Activated CD8-positive, alpha-beta T cell treated with anti-CD3 and anti-CD28 coated beads for 36 hours (primary cell): ENCODE results near the gene REN. TPM values are rescaled to one million over a fixed set of nuclear protein-coding genes. Genes with fewer than 3 reads are reported as not detected.

Experiments
- ATAC-seq: fragments of 200-7000 bp; cut with Tn5 transposase; one replicate; pipeline ENCODE4 v1.10.0; 2021; ENCODE audit warnings: mild to moderate bottlenecking, moderate library complexity
- CTCF ChIA-PET: fragments of 350-600 bp; sonication (Branson Sonifier 250); formaldehyde crosslinking; loops from one replicate; lab custom pipeline; 2021; ENCODE audit warnings: antibody characterized with exemption; lab: Charles Lee
- POLR2A ChIA-PET: fragments of 350-600 bp; sonication (Branson Sonifier 250); formaldehyde crosslinking; loops from one replicate; lab custom pipeline; 2021; ENCODE audit warnings: antibody characterized with exemption; lab: Charles Lee
- DNase-seq: peaks from one replicate; pipeline ENCODE4 v3.0.0-alpha.2; 2020
- H3K27ac Mint-ChIP-seq: one replicate; pipeline ENCODE4 v1.8.0; 2021; ENCODE audit warnings: mild to moderate bottlenecking, mixed read lengths
- H3K27me3 Mint-ChIP-seq: one replicate; pipeline ENCODE4 v1.8.0; 2021; ENCODE audit warnings: mixed read lengths
- H3K36me3 Mint-ChIP-seq: one replicate; pipeline ENCODE4 v1.8.0; 2021; ENCODE audit warnings: low read depth, mixed read lengths
- H3K4me1 Mint-ChIP-seq: one replicate; pipeline ENCODE4 v1.8.0; 2021; ENCODE audit warnings: low read depth, mixed read lengths
- H3K4me3 Mint-ChIP-seq: one replicate; pipeline ENCODE4 v1.8.0; 2021; ENCODE audit warnings: mild to moderate bottlenecking, moderate library complexity, mixed read lengths
- H3K9me3 Mint-ChIP-seq: one replicate; pipeline ENCODE4 v1.8.0; 2021; ENCODE audit warnings: mixed read lengths
- CTCF ChIP-seq: fragments of 200-600 bp; IDR thresholded peaks from one replicate; pipeline ENCODE4 v1.8.0; 2022; ENCODE audit warnings: antibody characterized with exemption, mild to moderate bottlenecking
- intact Hi-C: fragments of 100-400 bp; cut with micrococcal nuclease; formaldehyde crosslinking; loops from one replicate; pipeline ENCODE4 v1.10.0; 2022
- total RNA-seq, 2 experiments: library from RNA; stranded (reverse); gene quantifications; one replicate each; pipeline ENCODE4 v1.2.3, GENCODE V29; 2021

The REN gene
- total RNA-seq, 2 experiments from 2014 or later: not detected

GRCh38 chr1:204123376-204123775, 42.8 kb downstream of the REN start:
- Mint-ChIP-seq H3K9me3 (no peaks in the 10 kb centered on the region), H3K4me3 (no peak overlapping the region), H3K27ac (no peak overlapping the region), H3K27me3 (no peaks in the 10 kb centered on the region), H3K36me3 (no peaks in the 10 kb centered on the region), H3K4me1 (no peaks in the 10 kb centered on the region)
- DNase-seq: no peak
- CTCF ChIA-PET: interaction anchor here (0.7 to 1.2 kb wide), 2 partner anchors 25 to 249 kb away, joined by 3 read pairs; no protein-coding TSS in a partner anchor
- ATAC-seq: no peak
- intact Hi-C loops: no loop called here
- peak; percentile 23 for TF ChIP-seq CTCF
- POLR2A ChIA-PET: no interaction called here

- Mint-ChIP-seq H3K4me1 (no peaks in the 10 kb centered on the region), H3K4me3 (no peak overlapping the region), H3K27me3 (no peaks in the 10 kb centered on the region), H3K27ac (no peak overlapping the region), H3K9me3 (no peaks in the 10 kb centered on the region), H3K36me3 (no peaks in the 10 kb centered on the region)
- no peak for DNase-seq
- intact Hi-C loops: no loop called here
- ATAC-seq: no peak
- CTCF ChIA-PET: interaction anchor here (1.7 kb wide), 1 partner anchor 251 kb away, joined by 7 read pairs; no protein-coding TSS in a partner anchor
- no peak for TF ChIP-seq CTCF
- POLR2A ChIA-PET: no interaction called here
These were observed 44.1 kb downstream of the REN start for GRCh38 chr1:204121840-204122555.

GRCh38 chr1:204116539-204116938, 49.6 kb downstream of the REN start:
- DNase-seq (no peak), ATAC-seq (no peak)
- Mint-ChIP-seq H3K4me1 (no peaks in the 10 kb centered on the region), H3K27ac (no peak overlapping the region), H3K36me3 (no peaks in the 10 kb centered on the region), H3K27me3 (no peaks in the 10 kb centered on the region), H3K4me3 (no peak overlapping the region), H3K9me3 (no peaks in the 10 kb centered on the region)
- intact Hi-C loops: no loop called here
- ChIA-PET CTCF (interaction anchor here (2.5 kb wide), 1 partner anchor 12 kb away, joined by 7 read pairs; no protein-coding TSS in a partner anchor), POLR2A (interaction anchor here (0.5 to 1.3 kb wide), 3 partner anchors 9 to 299 kb away, joined by 3 to 4 read pairs (median 3); no protein-coding TSS in a partner anchor)
- TF ChIP-seq CTCF: no peak

GRCh38 chr1:204115116-204115515, 51.0 kb downstream of the REN start:
- CTCF ChIA-PET: interaction anchor here (2.5 kb wide), 1 partner anchor 13 kb away, joined by 7 read pairs; no protein-coding TSS in a partner anchor
- POLR2A ChIA-PET: no interaction called here
- H3K27me3 Mint-ChIP-seq: no peaks in the 10 kb centered on the region
- no peaks in the 10 kb centered on the region for H3K9me3 Mint-ChIP-seq
- intact Hi-C loops: no loop called here
- no peak overlapping the region for H3K27ac Mint-ChIP-seq
- ATAC-seq (no peak), DNase-seq (no peak)
- no peaks in the 10 kb centered on the region for H3K36me3 Mint-ChIP-seq
- no peak overlapping the region for H3K4me3 Mint-ChIP-seq
- H3K4me1 Mint-ChIP-seq: no peaks in the 10 kb centered on the region
- no peak for TF ChIP-seq CTCF

- no peak overlapping the region for H3K4me3 Mint-ChIP-seq
- H3K27ac Mint-ChIP-seq: no peak overlapping the region
- POLR2A ChIA-PET: no interaction called here
- no peaks in the 10 kb centered on the region for H3K9me3 Mint-ChIP-seq
- H3K27me3 Mint-ChIP-seq: no peaks in the 10 kb centered on the region
- no peak for DNase-seq
- CTCF ChIA-PET: no interaction called here
- H3K36me3 Mint-ChIP-seq: no peaks in the 10 kb centered on the region
- ATAC-seq: no peak
- no peaks in the 10 kb centered on the region for H3K4me1 Mint-ChIP-seq
- no peak for TF ChIP-seq CTCF
- intact Hi-C loops: no loop called here
These were observed 51.5 kb downstream of the REN start for GRCh38 chr1:204114606-204115005.
